ENCODE data around the gene FBN1.

GRCh38 chr15:48467801-48468200, 177.7 kb downstream of the FBN1 start:
- TF ChIP-seq CTCF (conservative IDR thresholded peaks at IDR 0.05; ENCODE audit: low read depth, low read length), result no peak
- TF ChIP-seq EZH2phosphoT487 (IDR thresholded peaks at IDR 0.05; ENCODE audit: borderline replicate concordance, low read length), result no peak
